Stomach (tissue), 4 donors: ENCODE results near the gene TNRC6C.

Source experiments
- CTCF ChIP-seq, 7 experiments: fragments of 450-650 bp in 4 of 7; fragments of 200-600 bp in 3 of 7; sonication (generic) in 3 of 7; IDR thresholded peaks; one replicate each; pipeline ENCODE4 v1.5.1; 2016 to 2019; ENCODE audit warnings: antibody characterized with exemption in 7 of 7, control low read depth in 2 of 7, mild to moderate bottlenecking in 1 of 7
- POLR2AphosphoS5 ChIP-seq, 3 donors: sonication (generic); formaldehyde crosslinking; IDR thresholded peaks; one replicate each; pipeline ENCODE4 v1.6.1; 2016; ENCODE audit warnings: antibody characterized with exemption in 3 of 3

- TF ChIP-seq POLR2AphosphoS5 (IDR thresholded peaks at IDR 0.05) (no peak), CTCF (IDR thresholded peaks at IDR 0.05) (no peak)
Measured at GRCh38 chr17:78046923-78047322, 88.4 kb downstream of the TNRC6C start.
